ENCODE data around the gene RRP9.
"Not testable (repeated sequence)": the region's sequence is repeated elsewhere in the genome, so short reads cannot be mapped to it uniquely, and the experiment has no call there.

Gene RRP9

GRCh38 chr3:51928981-51929380 is 12.7 kb downstream of the RRP9 start:
- 90 to 91% methylated on average over 3 of the region's 3 CpGs for WGBS, 2 experiments
- not testable (repeated sequence) for H3K27me3 ChIP-seq (ENCODE audit: control insufficient read depth, insufficient read depth, low read length, poor library complexity, severe bottlenecking); H3K4me3 ChIP-seq (ENCODE audit: insufficient read depth, low read depth, low read length); H3K36me3 ChIP-seq (ENCODE audit: control insufficient read depth, insufficient read depth, low read length); H3K4me1 ChIP-seq (ENCODE audit: control insufficient read depth, insufficient read depth, low read length); H3K27ac ChIP-seq (ENCODE audit: insufficient read depth, low read depth, low read length, poor library complexity, severe bottlenecking); H3K9me3 ChIP-seq (ENCODE audit: control insufficient read depth, low read length)

GRCh38 chr3:51928438-51928837 is 13.3 kb downstream of the RRP9 start:
- 92 to 97% methylated on average over 7 of the region's 7 CpGs for WGBS, 2 experiments
- Histone ChIP-seq H3K4me1 (ENCODE audit: control insufficient read depth, insufficient read depth, low read length) (no peaks in the 10 kb centered on the region), H3K27me3 (ENCODE audit: control insufficient read depth, insufficient read depth, low read length, poor library complexity, severe bottlenecking) (no peaks in the 10 kb centered on the region), H3K27ac (ENCODE audit: insufficient read depth, low read depth, low read length, poor library complexity, severe bottlenecking) (no peak overlapping the region), H3K36me3 (ENCODE audit: control insufficient read depth, insufficient read depth, low read length) (peaks cover under 1% of the 10 kb centered on the region), H3K9me3 (ENCODE audit: control insufficient read depth, low read length) (no peaks in the 10 kb centered on the region), H3K4me3 (ENCODE audit: insufficient read depth, low read depth, low read length) (no peak overlapping the region)

DNA sequence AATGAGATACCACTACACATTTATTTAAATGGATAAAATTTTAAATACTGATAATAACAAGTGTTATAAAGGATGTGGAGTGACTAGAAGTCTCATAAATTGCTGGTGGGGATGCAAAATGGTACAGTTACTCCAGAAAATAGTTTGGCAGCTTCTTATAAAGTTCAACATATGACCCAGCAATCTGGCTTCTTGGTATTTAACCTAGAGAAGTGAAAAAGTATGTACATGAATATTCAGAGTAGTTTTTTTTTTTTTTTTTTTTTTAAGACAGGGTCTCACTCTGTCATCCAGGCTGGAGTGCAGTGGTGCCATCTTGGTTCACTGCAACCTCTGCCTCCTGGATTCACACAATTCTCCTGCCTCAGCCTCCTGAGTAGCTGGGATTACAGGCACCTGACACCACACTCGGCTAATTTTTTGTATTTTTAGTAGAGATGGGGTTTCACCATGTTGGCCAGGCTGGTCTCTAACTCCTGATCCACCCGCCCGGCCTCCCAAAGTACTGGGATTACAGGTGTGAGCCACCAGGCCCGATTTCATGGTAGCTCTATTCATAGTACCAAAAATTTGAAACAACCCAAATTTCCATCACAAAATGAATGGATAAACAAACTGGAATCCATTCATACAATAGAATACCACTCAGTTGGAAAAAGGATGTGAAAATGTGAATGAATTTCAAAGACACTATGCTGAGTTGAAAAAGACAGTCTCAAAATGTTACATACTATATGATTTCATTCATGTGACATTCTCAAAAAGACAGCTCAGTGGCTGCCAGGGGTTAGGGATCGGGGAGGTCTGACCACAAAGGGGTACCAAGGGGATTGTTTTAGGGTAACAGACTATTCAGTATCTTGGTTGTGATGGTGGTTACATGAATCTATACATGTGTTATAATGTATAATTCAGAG is 14.4 kb downstream of the RRP9 start:
- Histone ChIP-seq H3K9me3 (ENCODE audit: control insufficient read depth, low read length) (no peaks in the 10 kb centered on the region), H3K4me3 (ENCODE audit: insufficient read depth, low read depth, low read length) (no peak overlapping the region), H3K27ac (ENCODE audit: insufficient read depth, low read depth, low read length, poor library complexity, severe bottlenecking) (no peak overlapping the region), H3K27me3 (ENCODE audit: control insufficient read depth, insufficient read depth, low read length, poor library complexity, severe bottlenecking) (no peaks in the 10 kb centered on the region), H3K36me3 (ENCODE audit: control insufficient read depth, insufficient read depth, low read length) (no peaks in the 10 kb centered on the region), H3K4me1 (ENCODE audit: control insufficient read depth, insufficient read depth, low read length) (no peaks in the 10 kb centered on the region)
- WGBS, 2 experiments, result 90 to 93% methylated on average over 5 of the region's 5 CpGs

GRCh38 chr3:51921081-51921578 is 20.6 kb downstream of the RRP9 start:
- 87 to 89% methylated on average over 11 of the region's 11 CpGs for WGBS, 2 experiments
- Histone ChIP-seq H3K27me3 (ENCODE audit: control insufficient read depth, insufficient read depth, low read length, poor library complexity, severe bottlenecking) (no peaks in the 10 kb centered on the region), H3K36me3 (ENCODE audit: control insufficient read depth, insufficient read depth, low read length) (no peaks in the 10 kb centered on the region), H3K27ac (ENCODE audit: insufficient read depth, low read depth, low read length, poor library complexity, severe bottlenecking) (no peak overlapping the region), H3K4me3 (ENCODE audit: insufficient read depth, low read depth, low read length) (no peak overlapping the region), H3K4me1 (ENCODE audit: control insufficient read depth, insufficient read depth, low read length) (no peaks in the 10 kb centered on the region), H3K9me3 (ENCODE audit: control insufficient read depth, low read length) (no peaks in the 10 kb centered on the region)

- Histone ChIP-seq H3K36me3 (ENCODE audit: control insufficient read depth, insufficient read depth, low read length) (no peaks in the 10 kb centered on the region), H3K27me3 (ENCODE audit: control insufficient read depth, insufficient read depth, low read length, poor library complexity, severe bottlenecking) (no peaks in the 10 kb centered on the region), H3K27ac (ENCODE audit: insufficient read depth, low read depth, low read length, poor library complexity, severe bottlenecking) (no peak overlapping the region), H3K9me3 (ENCODE audit: control insufficient read depth, low read length) (no peaks in the 10 kb centered on the region), H3K4me1 (ENCODE audit: control insufficient read depth, insufficient read depth, low read length) (no peaks in the 10 kb centered on the region), H3K4me3 (ENCODE audit: insufficient read depth, low read depth, low read length) (no peak overlapping the region)
- WGBS, 2 experiments, result 64 to 73% methylated on average over 5 of the region's 5 CpGs
Observed at GRCh38 chr3:51916418-51916817, 25.3 kb downstream of the RRP9 start.

DNA sequence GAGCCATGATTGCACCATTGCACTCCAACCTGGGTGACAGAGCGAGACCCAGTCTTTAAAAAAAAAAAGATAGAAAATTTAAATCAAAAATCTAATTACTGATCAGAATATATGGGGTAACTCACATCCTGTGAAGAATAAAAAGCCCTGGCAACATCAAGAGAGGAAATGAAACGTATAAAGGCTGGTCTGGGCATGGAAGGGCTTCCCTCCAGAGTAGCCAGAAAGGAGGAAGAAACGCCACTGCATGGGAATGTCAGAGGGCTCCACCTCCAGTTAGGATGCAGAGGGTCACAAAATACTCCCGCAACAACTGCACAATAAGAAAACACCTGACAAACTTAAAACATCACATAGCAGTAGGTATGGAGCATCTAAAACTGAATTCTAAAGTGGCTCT is 33.7 kb downstream of the RRP9 start:
- Histone ChIP-seq H3K27ac (ENCODE audit: insufficient read depth, low read depth, low read length, poor library complexity, severe bottlenecking) (no peak overlapping the region), H3K36me3 (ENCODE audit: control insufficient read depth, insufficient read depth, low read length) (no peaks in the 10 kb centered on the region), H3K27me3 (ENCODE audit: control insufficient read depth, insufficient read depth, low read length, poor library complexity, severe bottlenecking) (no peaks in the 10 kb centered on the region), H3K4me1 (ENCODE audit: control insufficient read depth, insufficient read depth, low read length) (no peaks in the 10 kb centered on the region), H3K9me3 (ENCODE audit: control insufficient read depth, low read length) (no peaks in the 10 kb centered on the region), H3K4me3 (ENCODE audit: insufficient read depth, low read depth, low read length) (no peak overlapping the region)
- WGBS, 2 experiments, result 92% methylated on average over 4 of the region's 4 CpGs

GRCh38 chr3:51904034-51904823 is 37.5 kb downstream of the RRP9 start:
- no peaks in the 10 kb centered on the region for H3K27me3 ChIP-seq (ENCODE audit: control insufficient read depth, insufficient read depth, low read length, poor library complexity, severe bottlenecking)
- H3K4me3 ChIP-seq (ENCODE audit: insufficient read depth, low read depth, low read length), result no peak overlapping the region
- H3K9me3 ChIP-seq (ENCODE audit: control insufficient read depth, low read length), result no peaks in the 10 kb centered on the region
- H3K4me1 ChIP-seq (ENCODE audit: control insufficient read depth, insufficient read depth, low read length), result no peaks in the 10 kb centered on the region
- no peak overlapping the region for H3K27ac ChIP-seq (ENCODE audit: insufficient read depth, low read depth, low read length, poor library complexity, severe bottlenecking)
- WGBS, 2 experiments, result 99 to 100% methylated on average over 2 of the region's 2 CpGs
- H3K36me3 ChIP-seq (ENCODE audit: control insufficient read depth, insufficient read depth, low read length), result no peaks in the 10 kb centered on the region

GRCh38 chr3:51902361-51902760 is 39.3 kb downstream of the RRP9 start:
- not testable (repeated sequence) for H3K4me3 ChIP-seq (ENCODE audit: insufficient read depth, low read depth, low read length); H3K27ac ChIP-seq (ENCODE audit: insufficient read depth, low read depth, low read length, poor library complexity, severe bottlenecking); H3K36me3 ChIP-seq (ENCODE audit: control insufficient read depth, insufficient read depth, low read length); H3K4me1 ChIP-seq (ENCODE audit: control insufficient read depth, insufficient read depth, low read length); H3K9me3 ChIP-seq (ENCODE audit: control insufficient read depth, low read length); H3K27me3 ChIP-seq (ENCODE audit: control insufficient read depth, insufficient read depth, low read length, poor library complexity, severe bottlenecking)
- 73 to 79% methylated on average over 6 of the region's 7 CpGs for WGBS, 2 experiments

DNA sequence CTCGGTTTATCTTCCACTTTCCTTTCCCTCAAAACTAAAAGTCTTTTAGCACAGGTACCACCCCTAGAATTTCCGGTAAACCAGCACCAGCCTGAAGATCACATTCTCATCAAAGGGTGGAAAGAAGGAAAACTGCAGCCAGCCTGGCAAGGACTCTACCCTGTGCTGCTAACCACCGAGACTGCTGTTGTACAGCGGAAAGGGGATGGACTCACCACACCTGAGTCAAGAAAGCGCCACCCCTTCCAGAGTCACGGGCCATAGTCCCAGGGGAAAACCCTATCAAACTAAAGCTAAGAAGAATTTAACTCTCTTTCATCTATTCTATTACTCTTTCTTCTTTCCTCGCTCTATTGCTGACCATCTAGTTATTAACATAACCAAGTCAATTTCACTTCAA is 41.7 kb downstream of the RRP9 start:
- not testable (repeated sequence) for H3K4me1 ChIP-seq (ENCODE audit: control insufficient read depth, insufficient read depth, low read length); H3K9me3 ChIP-seq (ENCODE audit: control insufficient read depth, low read length); H3K27me3 ChIP-seq (ENCODE audit: control insufficient read depth, insufficient read depth, low read length, poor library complexity, severe bottlenecking); H3K36me3 ChIP-seq (ENCODE audit: control insufficient read depth, insufficient read depth, low read length); H3K27ac ChIP-seq (ENCODE audit: insufficient read depth, low read depth, low read length, poor library complexity, severe bottlenecking); H3K4me3 ChIP-seq (ENCODE audit: insufficient read depth, low read depth, low read length)
- 85 to 91% methylated on average over 7 of the region's 7 CpGs for WGBS, 2 experiments

- H3K4me1 ChIP-seq (ENCODE audit: control insufficient read depth, insufficient read depth, low read length), result no peaks in the 10 kb centered on the region
- WGBS, 2 experiments, result 91% methylated on average over 15 of the region's 15 CpGs
- H3K27ac ChIP-seq (ENCODE audit: insufficient read depth, low read depth, low read length, poor library complexity, severe bottlenecking), result no peak overlapping the region
- H3K36me3 ChIP-seq (ENCODE audit: control insufficient read depth, insufficient read depth, low read length), result no peaks in the 10 kb centered on the region
- no peak overlapping the region for H3K4me3 ChIP-seq (ENCODE audit: insufficient read depth, low read depth, low read length)
- H3K27me3 ChIP-seq (ENCODE audit: control insufficient read depth, insufficient read depth, low read length, poor library complexity, severe bottlenecking), result no peaks in the 10 kb centered on the region
- H3K9me3 ChIP-seq (ENCODE audit: control insufficient read depth, low read length), result no peaks in the 10 kb centered on the region
Observed at GRCh38 chr3:51897391-51897790, 44.3 kb downstream of the RRP9 start.

Measured in ectodermal cell (in vitro differentiated cells).